Measurements from ENCODE around the gene BOD1. TPM values are rescaled to one million over a fixed set of nuclear protein-coding genes. Genes with fewer than 3 reads are reported as not detected.

BOD1 gene
- total and polyA plus RNA-seq, 2 of the 8 experiments (the other 6 are each of a cell fraction or from before 2014, with no cell fraction given): 107 to 149 TPM

GRCh38 chr5:173614591-173614990 lies 1.9 kb downstream of the BOD1 start (continued):
- TF ChIP-seq, protein P1, sequence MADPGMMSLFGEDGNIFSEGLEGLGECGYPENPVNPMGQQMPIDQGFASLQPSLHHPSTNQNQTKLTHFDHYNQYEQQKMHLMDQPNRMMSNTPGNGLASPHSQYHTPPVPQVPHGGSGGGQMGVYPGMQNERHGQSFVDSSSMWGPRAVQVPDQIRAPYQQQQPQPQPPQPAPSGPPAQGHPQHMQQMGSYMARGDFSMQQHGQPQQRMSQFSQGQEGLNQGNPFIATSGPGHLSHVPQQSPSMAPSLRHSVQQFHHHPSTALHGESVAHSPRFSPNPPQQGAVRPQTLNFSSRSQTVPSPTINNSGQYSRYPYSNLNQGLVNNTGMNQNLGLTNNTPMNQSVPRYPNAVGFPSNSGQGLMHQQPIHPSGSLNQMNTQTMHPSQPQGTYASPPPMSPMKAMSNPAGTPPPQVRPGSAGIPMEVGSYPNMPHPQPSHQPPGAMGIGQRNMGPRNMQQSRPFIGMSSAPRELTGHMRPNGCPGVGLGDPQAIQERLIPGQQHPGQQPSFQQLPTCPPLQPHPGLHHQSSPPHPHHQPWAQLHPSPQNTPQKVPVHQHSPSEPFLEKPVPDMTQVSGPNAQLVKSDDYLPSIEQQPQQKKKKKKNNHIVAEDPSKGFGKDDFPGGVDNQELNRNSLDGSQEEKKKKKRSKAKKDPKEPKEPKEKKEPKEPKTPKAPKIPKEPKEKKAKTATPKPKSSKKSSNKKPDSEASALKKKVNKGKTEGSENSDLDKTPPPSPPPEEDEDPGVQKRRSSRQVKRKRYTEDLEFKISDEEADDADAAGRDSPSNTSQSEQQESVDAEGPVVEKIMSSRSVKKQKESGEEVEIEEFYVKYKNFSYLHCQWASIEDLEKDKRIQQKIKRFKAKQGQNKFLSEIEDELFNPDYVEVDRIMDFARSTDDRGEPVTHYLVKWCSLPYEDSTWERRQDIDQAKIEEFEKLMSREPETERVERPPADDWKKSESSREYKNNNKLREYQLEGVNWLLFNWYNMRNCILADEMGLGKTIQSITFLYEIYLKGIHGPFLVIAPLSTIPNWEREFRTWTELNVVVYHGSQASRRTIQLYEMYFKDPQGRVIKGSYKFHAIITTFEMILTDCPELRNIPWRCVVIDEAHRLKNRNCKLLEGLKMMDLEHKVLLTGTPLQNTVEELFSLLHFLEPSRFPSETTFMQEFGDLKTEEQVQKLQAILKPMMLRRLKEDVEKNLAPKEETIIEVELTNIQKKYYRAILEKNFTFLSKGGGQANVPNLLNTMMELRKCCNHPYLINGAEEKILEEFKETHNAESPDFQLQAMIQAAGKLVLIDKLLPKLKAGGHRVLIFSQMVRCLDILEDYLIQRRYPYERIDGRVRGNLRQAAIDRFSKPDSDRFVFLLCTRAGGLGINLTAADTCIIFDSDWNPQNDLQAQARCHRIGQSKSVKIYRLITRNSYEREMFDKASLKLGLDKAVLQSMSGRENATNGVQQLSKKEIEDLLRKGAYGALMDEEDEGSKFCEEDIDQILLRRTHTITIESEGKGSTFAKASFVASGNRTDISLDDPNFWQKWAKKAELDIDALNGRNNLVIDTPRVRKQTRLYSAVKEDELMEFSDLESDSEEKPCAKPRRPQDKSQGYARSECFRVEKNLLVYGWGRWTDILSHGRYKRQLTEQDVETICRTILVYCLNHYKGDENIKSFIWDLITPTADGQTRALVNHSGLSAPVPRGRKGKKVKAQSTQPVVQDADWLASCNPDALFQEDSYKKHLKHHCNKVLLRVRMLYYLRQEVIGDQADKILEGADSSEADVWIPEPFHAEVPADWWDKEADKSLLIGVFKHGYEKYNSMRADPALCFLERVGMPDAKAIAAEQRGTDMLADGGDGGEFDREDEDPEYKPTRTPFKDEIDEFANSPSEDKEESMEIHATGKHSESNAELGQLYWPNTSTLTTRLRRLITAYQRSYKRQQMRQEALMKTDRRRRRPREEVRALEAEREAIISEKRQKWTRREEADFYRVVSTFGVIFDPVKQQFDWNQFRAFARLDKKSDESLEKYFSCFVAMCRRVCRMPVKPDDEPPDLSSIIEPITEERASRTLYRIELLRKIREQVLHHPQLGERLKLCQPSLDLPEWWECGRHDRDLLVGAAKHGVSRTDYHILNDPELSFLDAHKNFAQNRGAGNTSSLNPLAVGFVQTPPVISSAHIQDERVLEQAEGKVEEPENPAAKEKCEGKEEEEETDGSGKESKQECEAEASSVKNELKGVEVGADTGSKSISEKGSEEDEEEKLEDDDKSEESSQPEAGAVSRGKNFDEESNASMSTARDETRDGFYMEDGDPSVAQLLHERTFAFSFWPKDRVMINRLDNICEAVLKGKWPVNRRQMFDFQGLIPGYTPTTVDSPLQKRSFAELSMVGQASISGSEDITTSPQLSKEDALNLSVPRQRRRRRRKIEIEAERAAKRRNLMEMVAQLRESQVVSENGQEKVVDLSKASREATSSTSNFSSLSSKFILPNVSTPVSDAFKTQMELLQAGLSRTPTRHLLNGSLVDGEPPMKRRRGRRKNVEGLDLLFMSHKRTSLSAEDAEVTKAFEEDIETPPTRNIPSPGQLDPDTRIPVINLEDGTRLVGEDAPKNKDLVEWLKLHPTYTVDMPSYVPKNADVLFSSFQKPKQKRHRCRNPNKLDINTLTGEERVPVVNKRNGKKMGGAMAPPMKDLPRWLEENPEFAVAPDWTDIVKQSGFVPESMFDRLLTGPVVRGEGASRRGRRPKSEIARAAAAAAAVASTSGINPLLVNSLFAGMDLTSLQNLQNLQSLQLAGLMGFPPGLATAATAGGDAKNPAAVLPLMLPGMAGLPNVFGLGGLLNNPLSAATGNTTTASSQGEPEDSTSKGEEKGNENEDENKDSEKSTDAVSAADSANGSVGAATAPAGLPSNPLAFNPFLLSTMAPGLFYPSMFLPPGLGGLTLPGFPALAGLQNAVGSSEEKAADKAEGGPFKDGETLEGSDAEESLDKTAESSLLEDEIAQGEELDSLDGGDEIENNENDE (IDR thresholded peaks at IDR 0.05; ENCODE audit: insufficient replicate concordance, low read length): no peak
- TF ChIP-seq RAD21 (IDR thresholded peaks at IDR 0.05 in 1 of 2, conservative IDR thresholded peaks at IDR 0.05 in 1 of 2; ENCODE audit: low read depth in 2 of 2, low read length in 2 of 2): no peak
- TF ChIP-seq RBBP5 (IDR thresholded peaks at IDR 0.05; ENCODE audit: borderline replicate concordance, low read depth, low read length): no peak
- TF ChIP-seq, protein P2, sequence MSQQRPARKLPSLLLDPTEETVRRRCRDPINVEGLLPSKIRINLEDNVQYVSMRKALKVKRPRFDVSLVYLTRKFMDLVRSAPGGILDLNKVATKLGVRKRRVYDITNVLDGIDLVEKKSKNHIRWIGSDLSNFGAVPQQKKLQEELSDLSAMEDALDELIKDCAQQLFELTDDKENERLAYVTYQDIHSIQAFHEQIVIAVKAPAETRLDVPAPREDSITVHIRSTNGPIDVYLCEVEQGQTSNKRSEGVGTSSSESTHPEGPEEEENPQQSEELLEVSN (IDR thresholded peaks at IDR 0.05): no peak
- TF ChIP-seq CTCF (IDR thresholded peaks at IDR 0.05; ENCODE audit: control extremely low read depth in 1 of 3, insufficient read depth in 1 of 3, low read depth in 1 of 3, low read length in 3 of 3): no peak
- no peak for TF ChIP-seq TAF7 (optimal IDR thresholded peaks at IDR 0.05; ENCODE audit: borderline replicate concordance, low read depth, low read length)
- no peak for TF ChIP-seq KDM4A (IDR thresholded peaks at IDR 0.05; ENCODE audit: low read depth, low read length, severe bottlenecking)

Measured in H1 (cell line).